ENCODE measurements around the gene SETBP1. TPM values are rescaled to one million over a fixed set of nuclear protein-coding genes. Genes with fewer than 3 reads are reported as not detected.

SETBP1 gene
- total and polyA plus RNA-seq, 4 donors, result 23.1 to 39.8 (median 27.8) TPM

DNA sequence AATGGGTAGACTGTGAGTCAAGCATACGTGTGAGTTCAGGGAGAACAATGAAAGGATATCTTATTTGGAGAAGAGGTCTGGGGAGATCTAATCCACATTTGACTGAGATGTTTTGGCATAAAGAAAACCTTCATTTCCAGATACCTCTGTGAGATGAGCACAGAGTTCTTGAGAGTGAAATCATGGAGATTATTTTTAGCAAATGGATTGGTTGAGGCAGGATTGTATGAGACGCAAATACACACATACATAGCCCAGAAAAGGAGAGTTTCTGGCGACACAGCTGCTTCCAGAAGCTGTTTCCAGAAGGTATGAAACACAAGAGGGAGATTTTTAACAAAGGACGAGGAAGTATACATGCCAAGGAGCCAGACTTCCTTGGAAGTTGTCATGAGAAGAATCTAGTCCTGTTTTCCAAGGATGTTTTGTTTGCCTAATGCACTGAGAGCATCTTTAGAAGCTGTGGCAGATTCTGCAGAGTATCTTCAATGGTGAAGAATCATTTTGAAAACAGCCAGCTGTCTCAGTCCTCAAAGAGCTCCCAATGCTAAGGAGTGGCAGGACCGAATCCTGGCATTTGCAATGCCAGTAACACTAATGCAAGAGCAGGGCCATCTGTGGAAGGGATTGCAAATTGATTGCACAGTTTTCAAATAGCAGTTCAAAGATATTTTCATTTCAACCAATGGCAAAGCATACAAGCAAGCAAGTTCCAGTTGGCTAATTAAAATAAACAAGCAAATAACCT lies 177.2 kb downstream of the SETBP1 start:
- Histone ChIP-seq H3K4me3 (ENCODE audit: low read depth, low read length) (no peak overlapping the region), H3K4me1 (ENCODE audit: control insufficient read depth, insufficient read depth, low read length) (no peaks in the 10 kb centered on the region), H3K9me3 (ENCODE audit: control insufficient read depth, insufficient read depth, low read length) (no peaks in the 10 kb centered on the region), H3K36me3 (ENCODE audit: control insufficient read depth, insufficient read depth, low read length) (no peaks in the 10 kb centered on the region), H3K27me3 (ENCODE audit: control insufficient read depth, insufficient read depth, low read length) (no peaks in the 10 kb centered on the region), H3K27ac (ENCODE audit: low read depth, low read length) (no peak overlapping the region)
- no peak for DNase-seq (ENCODE audit: low read depth in 4 of 6, low spot score in 6 of 6)
- WGBS (ENCODE audit: insufficient coverage), result 69% methylated on average over 3 of the region's 5 CpGs

DNA sequence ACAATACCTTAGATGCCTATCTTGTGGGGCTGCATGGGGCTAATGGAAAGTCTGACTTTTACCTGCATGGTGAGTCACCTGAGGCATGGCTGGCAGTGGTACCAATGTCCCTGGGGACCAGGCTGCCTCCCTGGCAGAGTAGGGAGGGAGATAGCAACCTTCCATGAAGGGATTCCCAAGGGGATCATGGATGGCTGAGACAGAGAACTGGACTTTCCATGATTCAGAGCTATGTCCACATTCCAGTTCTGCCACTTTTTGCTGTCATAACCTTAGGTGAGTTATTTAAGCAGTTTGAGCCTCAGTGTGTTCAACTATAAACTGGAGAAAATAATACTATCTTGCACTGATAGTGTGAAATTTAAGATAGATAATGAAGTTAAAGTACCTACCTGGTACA lies 178.6 kb downstream of the SETBP1 start:
- no peaks in the 10 kb centered on the region for H3K9me3 ChIP-seq (ENCODE audit: control insufficient read depth, insufficient read depth, low read length)
- H3K36me3 ChIP-seq (ENCODE audit: control insufficient read depth, insufficient read depth, low read length), result no peaks in the 10 kb centered on the region
- no peak overlapping the region for H3K4me3 ChIP-seq (ENCODE audit: low read depth, low read length)
- no peaks in the 10 kb centered on the region for H3K4me1 ChIP-seq (ENCODE audit: control insufficient read depth, insufficient read depth, low read length)
- DNase-seq (ENCODE audit: low read depth in 4 of 6, low spot score in 6 of 6), result no peak
- H3K27me3 ChIP-seq (ENCODE audit: control insufficient read depth, insufficient read depth, low read length), result no peaks in the 10 kb centered on the region
- H3K27ac ChIP-seq (ENCODE audit: low read depth, low read length), result no peak overlapping the region

DNA sequence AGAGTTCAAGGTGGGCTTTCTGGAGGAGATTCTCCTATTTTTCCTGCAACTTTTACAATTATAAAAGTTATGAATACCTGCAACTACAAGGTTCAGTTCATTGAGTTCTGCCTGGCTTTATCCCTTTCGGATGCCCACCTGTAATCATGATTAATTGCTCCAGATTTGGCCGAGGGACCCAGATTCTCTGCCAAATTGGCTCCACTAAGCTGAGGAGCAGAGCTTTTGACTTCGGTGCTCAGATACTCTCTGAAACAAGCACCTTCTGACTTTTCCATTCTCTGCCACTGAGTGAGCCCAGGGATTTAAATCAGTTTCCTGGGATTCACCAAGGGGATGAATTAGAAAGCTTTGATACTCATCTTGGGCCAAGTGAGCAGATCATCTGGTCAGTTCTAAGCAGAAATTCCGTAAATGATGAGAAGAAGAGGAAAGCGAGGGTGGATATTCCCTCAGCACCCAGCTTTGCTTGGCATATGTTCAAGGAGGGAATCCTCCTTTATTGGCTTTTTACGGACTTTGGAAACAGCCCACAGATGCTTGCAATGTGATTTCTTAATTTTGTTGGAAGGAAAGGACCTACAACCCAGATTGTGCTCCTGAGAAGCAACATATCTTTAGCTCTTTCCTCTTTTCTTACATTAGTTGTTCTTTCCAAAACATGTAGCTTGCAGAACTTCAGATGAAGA lies 179.2 kb downstream of the SETBP1 start:
- no peak overlapping the region for H3K27ac ChIP-seq (ENCODE audit: low read depth, low read length)
- WGBS (ENCODE audit: insufficient coverage), result 34% methylated on average over 6 of the region's 6 CpGs
- peak in 1 of 6 donors; percentile 61 for DNase-seq (ENCODE audit: low read depth in 4 of 6, low spot score in 6 of 6)

DNA sequence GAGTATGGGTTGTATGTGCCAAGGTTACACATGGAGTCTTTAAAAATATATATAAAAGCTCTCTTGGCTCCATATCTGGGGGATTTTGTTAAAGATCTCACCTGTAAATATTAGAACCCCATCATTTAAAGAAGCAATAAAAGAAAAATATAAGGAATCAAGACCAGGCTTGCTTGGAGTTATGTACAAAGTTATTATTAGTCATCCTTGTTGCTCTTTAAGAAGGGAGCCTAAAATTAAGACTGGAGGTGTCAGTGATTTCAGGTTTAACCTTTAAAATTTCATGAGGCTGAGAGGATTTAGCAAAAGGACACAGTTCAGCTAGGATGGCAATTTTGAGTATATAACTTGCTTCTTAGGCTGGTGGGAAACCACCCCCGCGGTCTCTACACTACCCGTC lies 181.4 kb downstream of the SETBP1 start:
- no peaks in the 10 kb centered on the region for H3K4me1 ChIP-seq (ENCODE audit: control insufficient read depth, insufficient read depth, low read length)
- H3K27me3 ChIP-seq (ENCODE audit: control insufficient read depth, insufficient read depth, low read length), result no peaks in the 10 kb centered on the region
- no peaks in the 10 kb centered on the region for H3K9me3 ChIP-seq (ENCODE audit: control insufficient read depth, insufficient read depth, low read length)
- H3K4me3 ChIP-seq (ENCODE audit: low read depth, low read length), result no peak overlapping the region
- no peaks in the 10 kb centered on the region for H3K36me3 ChIP-seq (ENCODE audit: control insufficient read depth, insufficient read depth, low read length)
- no peak for DNase-seq (ENCODE audit: low read depth in 4 of 6, low spot score in 6 of 6)
- WGBS (ENCODE audit: insufficient coverage), result no CpG with 5 or more reads among the region's 3 CpGs
- H3K27ac ChIP-seq (ENCODE audit: low read depth, low read length), result no peak overlapping the region

More for the DNA sequence above, 179.2 kb downstream of the SETBP1 start:
- no peaks in the 10 kb centered on the region for H3K27me3 ChIP-seq (ENCODE audit: control insufficient read depth, insufficient read depth, low read length)
- H3K9me3 ChIP-seq (ENCODE audit: control insufficient read depth, insufficient read depth, low read length), result no peaks in the 10 kb centered on the region
- no peaks in the 10 kb centered on the region for H3K4me1 ChIP-seq (ENCODE audit: control insufficient read depth, insufficient read depth, low read length)
- H3K4me3 ChIP-seq (ENCODE audit: low read depth, low read length), result no peak overlapping the region
- no peaks in the 10 kb centered on the region for H3K36me3 ChIP-seq (ENCODE audit: control insufficient read depth, insufficient read depth, low read length)

DNA sequence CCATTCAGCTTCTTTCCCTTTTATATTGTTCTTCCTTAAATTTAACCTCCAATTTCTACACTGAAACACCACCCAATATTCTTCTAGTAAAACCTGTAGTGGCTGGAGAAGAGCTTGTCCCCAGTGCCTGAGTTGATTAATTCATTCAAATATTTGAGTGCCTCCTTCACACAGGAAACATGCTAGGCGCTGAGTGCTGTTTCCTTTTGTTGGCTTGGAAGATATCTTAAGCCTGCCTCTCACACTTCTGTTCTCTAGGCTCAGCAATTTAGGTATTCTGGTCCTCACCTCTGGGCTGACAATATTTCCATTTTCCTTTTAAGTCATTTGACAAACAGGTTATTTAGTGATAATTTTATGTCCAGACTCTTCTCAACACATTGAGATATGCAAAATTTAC lies 185.4 kb downstream of the SETBP1 start:
- Histone ChIP-seq H3K4me1 (ENCODE audit: control insufficient read depth, insufficient read depth, low read length) (no peaks in the 10 kb centered on the region), H3K36me3 (ENCODE audit: control insufficient read depth, insufficient read depth, low read length) (no peaks in the 10 kb centered on the region), H3K9me3 (ENCODE audit: control insufficient read depth, insufficient read depth, low read length) (no peaks in the 10 kb centered on the region), H3K27me3 (ENCODE audit: control insufficient read depth, insufficient read depth, low read length) (no peaks in the 10 kb centered on the region), H3K27ac (ENCODE audit: low read depth, low read length) (no peak overlapping the region), H3K4me3 (ENCODE audit: low read depth, low read length) (no peak overlapping the region)
- DNase-seq (ENCODE audit: low read depth in 4 of 6, low spot score in 6 of 6), result no peak
- no CpG with 5 or more reads among the region's 1 CpG for WGBS (ENCODE audit: insufficient coverage)

DNA sequence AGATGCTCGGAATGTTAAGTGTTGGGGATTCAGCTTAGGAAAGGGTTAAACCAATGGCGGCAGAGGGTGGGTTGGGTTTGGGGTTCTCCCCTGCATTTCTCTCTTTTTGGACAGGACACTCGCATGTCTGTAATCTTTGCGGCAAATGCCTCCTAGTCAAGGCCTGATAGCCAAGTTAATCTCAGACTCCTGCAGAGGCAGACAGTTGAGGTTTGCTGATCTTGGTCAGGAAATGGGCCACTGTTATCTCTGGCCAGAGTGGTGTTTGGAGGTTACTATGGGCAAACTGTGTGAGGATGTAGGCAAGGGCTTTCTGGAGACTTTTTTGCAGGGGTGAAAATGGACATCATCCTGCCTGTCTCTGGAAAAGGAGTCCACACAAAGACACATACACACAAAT lies 188.8 kb downstream of the SETBP1 start:
- WGBS (ENCODE audit: insufficient coverage), result 61% methylated on average over 3 of the region's 4 CpGs

DNA sequence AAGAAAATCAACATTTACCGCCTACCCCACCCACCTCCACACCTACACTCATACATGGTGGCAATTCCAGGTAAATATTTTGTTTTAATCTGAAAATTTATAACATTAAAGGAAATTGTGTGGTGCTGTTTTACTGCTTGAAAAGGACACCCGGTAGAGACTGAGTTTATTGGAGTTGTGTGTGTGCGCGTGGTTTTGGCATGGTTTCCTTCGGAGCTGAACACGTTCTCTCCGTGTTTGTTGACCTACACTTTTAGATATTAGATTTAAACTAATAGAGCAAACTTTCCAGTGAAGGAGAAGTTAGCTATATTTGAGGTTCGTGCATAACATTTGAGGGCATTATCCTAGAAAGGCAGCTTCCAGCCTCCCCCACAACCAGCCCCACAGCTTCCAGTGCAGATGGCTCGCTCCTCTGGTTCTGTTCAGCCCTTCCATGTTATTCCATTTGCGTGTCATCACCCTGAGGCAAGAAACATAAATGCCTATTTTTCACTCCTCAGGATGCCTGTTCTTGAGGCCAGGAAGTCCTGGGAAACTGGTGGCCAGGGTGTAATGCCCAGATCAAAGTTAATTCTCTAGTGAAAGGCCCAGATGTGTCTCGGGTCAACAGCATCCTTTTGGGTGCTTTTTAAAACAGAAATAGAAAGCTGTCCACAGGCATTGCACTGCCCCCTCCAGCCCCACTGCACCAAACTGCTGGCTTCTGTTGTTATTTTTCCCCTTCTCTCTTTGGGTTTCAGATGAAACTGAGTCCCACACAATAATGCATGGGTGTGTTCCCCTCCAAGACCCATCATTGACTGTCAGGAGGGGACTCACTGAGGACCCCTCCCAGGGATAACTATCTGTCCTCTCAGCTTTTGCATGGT lies 190.2 kb downstream of the SETBP1 start:
- 63% methylated on average over 3 of the region's 11 CpGs for WGBS (ENCODE audit: insufficient coverage)
- H3K36me3 ChIP-seq (ENCODE audit: control insufficient read depth, insufficient read depth, low read length), result no peaks in the 10 kb centered on the region
- H3K4me3 ChIP-seq (ENCODE audit: low read depth, low read length), result no peak overlapping the region
- no peaks in the 10 kb centered on the region for H3K27me3 ChIP-seq (ENCODE audit: control insufficient read depth, insufficient read depth, low read length)
- no peak for DNase-seq (ENCODE audit: low read depth in 4 of 6, low spot score in 6 of 6)
- H3K9me3 ChIP-seq (ENCODE audit: control insufficient read depth, insufficient read depth, low read length), result no peaks in the 10 kb centered on the region
- H3K27ac ChIP-seq (ENCODE audit: low read depth, low read length), result no peak overlapping the region
- H3K4me1 ChIP-seq (ENCODE audit: control insufficient read depth, insufficient read depth, low read length), result no peaks in the 10 kb centered on the region

More for the DNA sequence above, 188.8 kb downstream of the SETBP1 start:
- Histone ChIP-seq H3K27ac (ENCODE audit: low read depth, low read length) (no peak overlapping the region), H3K27me3 (ENCODE audit: control insufficient read depth, insufficient read depth, low read length) (no peaks in the 10 kb centered on the region), H3K9me3 (ENCODE audit: control insufficient read depth, insufficient read depth, low read length) (no peaks in the 10 kb centered on the region), H3K4me3 (ENCODE audit: low read depth, low read length) (no peak overlapping the region), H3K36me3 (ENCODE audit: control insufficient read depth, insufficient read depth, low read length) (no peaks in the 10 kb centered on the region), H3K4me1 (ENCODE audit: control insufficient read depth, insufficient read depth, low read length) (no peaks in the 10 kb centered on the region)
- DNase-seq (ENCODE audit: low read depth in 4 of 6, low spot score in 6 of 6), result peak in 1 of 6 donors; percentile 45

DNA sequence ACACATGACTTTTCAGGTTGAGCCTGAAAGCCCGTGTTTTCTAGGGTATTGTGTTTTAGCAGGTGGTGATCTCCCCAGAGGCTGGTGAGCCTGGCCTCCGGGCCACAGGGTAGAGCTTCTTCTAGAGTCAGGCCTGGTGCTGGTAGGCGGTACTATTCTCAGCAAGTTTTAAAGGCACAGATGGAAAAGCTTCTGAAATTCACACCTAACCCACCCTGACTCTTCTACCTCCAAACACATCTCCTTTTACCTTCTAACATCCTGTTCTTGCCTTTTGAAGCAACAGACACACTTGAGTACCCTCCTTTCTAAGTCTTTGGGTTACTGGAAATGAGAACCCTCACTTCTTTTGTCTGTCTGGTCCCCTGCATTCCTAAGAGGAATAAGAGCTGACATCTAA lies 191.1 kb downstream of the SETBP1 start:
- no peak for DNase-seq (ENCODE audit: low read depth in 4 of 6, low spot score in 6 of 6)
- Histone ChIP-seq H3K27ac (ENCODE audit: low read depth, low read length) (no peak overlapping the region), H3K4me1 (ENCODE audit: control insufficient read depth, insufficient read depth, low read length) (no peaks in the 10 kb centered on the region), H3K27me3 (ENCODE audit: control insufficient read depth, insufficient read depth, low read length) (no peaks in the 10 kb centered on the region), H3K9me3 (ENCODE audit: control insufficient read depth, insufficient read depth, low read length) (no peaks in the 10 kb centered on the region), H3K36me3 (ENCODE audit: control insufficient read depth, insufficient read depth, low read length) (no peaks in the 10 kb centered on the region), H3K4me3 (ENCODE audit: low read depth, low read length) (no peak overlapping the region)
- 100% methylated on average over 1 of the region's 3 CpGs for WGBS (ENCODE audit: insufficient coverage)

DNA sequence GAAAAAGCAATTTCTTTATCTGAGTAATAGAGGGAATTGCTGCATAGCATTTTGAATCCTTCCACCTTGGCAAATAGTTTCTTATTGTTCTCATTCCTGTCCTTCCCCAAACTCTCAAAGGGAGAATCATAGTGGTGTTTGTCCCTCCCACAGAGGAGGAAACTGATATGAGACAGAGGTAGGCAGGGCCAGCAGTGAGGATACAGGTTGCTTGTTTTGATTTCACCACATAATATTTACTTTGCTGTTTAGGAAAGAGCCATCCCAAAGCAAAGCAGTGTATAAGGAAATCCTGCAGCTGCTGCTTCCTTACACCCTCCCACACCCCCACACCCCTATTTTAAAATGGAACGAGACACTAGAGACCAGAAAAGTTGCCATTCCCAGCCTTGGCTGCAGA lies 195.3 kb downstream of the SETBP1 start:
- no CpG with 5 or more reads among the region's 1 CpG for WGBS (ENCODE audit: insufficient coverage)
- H3K36me3 ChIP-seq (ENCODE audit: control insufficient read depth, insufficient read depth, low read length), result no peaks in the 10 kb centered on the region
- H3K4me1 ChIP-seq (ENCODE audit: control insufficient read depth, insufficient read depth, low read length), result no peaks in the 10 kb centered on the region
- H3K9me3 ChIP-seq (ENCODE audit: control insufficient read depth, insufficient read depth, low read length), result no peaks in the 10 kb centered on the region
- no peak overlapping the region for H3K4me3 ChIP-seq (ENCODE audit: low read depth, low read length)
- no peak for DNase-seq (ENCODE audit: low read depth in 4 of 6, low spot score in 6 of 6)
- no peak overlapping the region for H3K27ac ChIP-seq (ENCODE audit: low read depth, low read length)
- H3K27me3 ChIP-seq (ENCODE audit: control insufficient read depth, insufficient read depth, low read length), result no peaks in the 10 kb centered on the region

All from spinal cord (tissue), 10 donors.